OCI-LY7 (cell line): Measurements from ENCODE around the gene TIMM10. TPM values are rescaled to one million over a fixed set of nuclear protein-coding genes. Genes with fewer than 3 reads are reported as not detected.

ENCODE experiments used
- BruUV-seq: library from RNA; stranded (reverse); fragments of 400-500 nt; replicated peaks from 2 replicates; lab custom pipeline; 2021; lab: Mats Ljungman, UMichigan
- CTCF ChIA-PET: fragments of 300-600 bp; sonication (Branson Sonifier 250); formaldehyde crosslinking; loops from one replicate; lab custom pipeline; 2022; ENCODE audit warnings: antibody characterized with exemption; ENCODE audit not compliant: unreplicated experiment; lab: Charles Lee
- POLR2A ChIA-PET: fragments of 300-600 bp; sonication (Branson Sonifier 250); formaldehyde crosslinking; loops from one replicate; lab custom pipeline; 2022; ENCODE audit warnings: antibody characterized with exemption; lab: Charles Lee
- DNase-seq: peaks from one replicate; pipeline ENCODE4 v3.0.0-alpha.2; 2015; ENCODE audit warnings: low spot score
- H2AFZ ChIP-seq: fragments of 200-600 bp; sonication (generic), shearing (Covaris generic); 2 replicates; pipeline ENCODE4 v1.6.1; 2014; ENCODE audit warnings: mild to moderate bottlenecking, antibody characterized with exemption, low read length, moderate library complexity
- H3K27ac ChIP-seq: fragments of 200-600 bp; sonication (generic); 2 replicates; pipeline ENCODE4 v1.5.1; 2014; ENCODE audit warnings: mixed run types, low read depth, mild to moderate bottlenecking, moderate library complexity, low read length, inconsistent platforms; ENCODE audit not compliant: poor library complexity, severe bottlenecking
- H3K36me3 ChIP-seq: fragments of 200-600 bp; sonication (generic); 2 replicates; pipeline ENCODE4 v1.6.1; 2014; ENCODE audit warnings: mild to moderate bottlenecking, antibody characterized with exemption, low read length, moderate library complexity, mixed read lengths; ENCODE audit not compliant: insufficient read depth
- H3K4me1 ChIP-seq: fragments of 200-600 bp; sonication (generic); 2 replicates; pipeline ENCODE4 v1.5.1; 2014; ENCODE audit warnings: mild to moderate bottlenecking, low read length; ENCODE audit not compliant: insufficient read depth, poor library complexity, severe bottlenecking
- H3K4me2 ChIP-seq: fragments of 200-600 bp; sonication (generic); 2 replicates; pipeline ENCODE4 v1.6.1; 2014; ENCODE audit warnings: mild to moderate bottlenecking, low read length
- H3K4me3 ChIP-seq: fragments of 200-600 bp; sonication (generic); 2 replicates; pipeline ENCODE4 v1.5.1; 2014; ENCODE audit warnings: mild to moderate bottlenecking, low read depth, low read length; ENCODE audit not compliant: poor library complexity, severe bottlenecking
- H3K79me2 ChIP-seq: fragments of 200-600 bp; sonication (generic); 2 replicates; pipeline ENCODE4 v1.6.1; 2016; ENCODE audit warnings: low read depth, mild to moderate bottlenecking, low read length, moderate library complexity, mixed read lengths; ENCODE audit not compliant: insufficient read depth
- H3K9me2 ChIP-seq: fragments of 200-600 bp; sonication (generic); 2 replicates; pipeline ENCODE4 v1.6.1; 2016; ENCODE audit warnings: mild to moderate bottlenecking, low read length, mixed read lengths; ENCODE audit not compliant: insufficient read depth
- H3K9me3 ChIP-seq: fragments of 200-600 bp; sonication (generic); 2 replicates; pipeline ENCODE4 v1.6.1; 2014; ENCODE audit warnings: mild to moderate bottlenecking, mixed run types, low read length, mixed read lengths
- H4K20me1 ChIP-seq: fragments of 200-600 bp; sonication (generic); 2 replicates; pipeline ENCODE4 v1.6.1; 2014; ENCODE audit warnings: mild to moderate bottlenecking, antibody characterized with exemption, low read length, moderate library complexity, mixed read lengths; ENCODE audit not compliant: insufficient read depth
- EZH2phosphoT487 ChIP-seq: fragments of 200-600 bp; sonication (generic); IDR thresholded peaks from 2 replicates; pipeline ENCODE4 v1.6.1; 2018; ENCODE audit warnings: low read depth, borderline replicate concordance, mild to moderate bottlenecking, mixed run types, antibody characterized with exemption, low read length, moderate library complexity, mixed read lengths
- intact Hi-C: fragments of 100-400 bp; cut with micrococcal nuclease; formaldehyde crosslinking; loops from one replicate; pipeline ENCODE4 v1.10.0; 2022; ENCODE audit not compliant: unreplicated experiment
- total RNA-seq, 2 experiments: library from RNA; depleted of rRNA in 1 of 2; stranded (reverse); fragments of >200 nt in 1 of 2; shearing (Covaris generic) in 1 of 2; gene quantifications; 2 replicates each; pipeline ENCODE4 v1.2.3, GENCODE V29; 2014 to 2022
- TF ChIP-seq, protein P1 (sequence below): fragments of 200-600 bp; sonication (generic); conservative IDR thresholded peaks from 2 replicates; pipeline ENCODE4 v1.5.1; 2014; ENCODE audit warnings: mild to moderate bottlenecking, antibody characterized with exemption, low read length, moderate library complexity, mixed read lengths

TIMM10 gene
- total RNA-seq, 2 experiments from 2014 or later: 163 to 258 TPM

DNA sequence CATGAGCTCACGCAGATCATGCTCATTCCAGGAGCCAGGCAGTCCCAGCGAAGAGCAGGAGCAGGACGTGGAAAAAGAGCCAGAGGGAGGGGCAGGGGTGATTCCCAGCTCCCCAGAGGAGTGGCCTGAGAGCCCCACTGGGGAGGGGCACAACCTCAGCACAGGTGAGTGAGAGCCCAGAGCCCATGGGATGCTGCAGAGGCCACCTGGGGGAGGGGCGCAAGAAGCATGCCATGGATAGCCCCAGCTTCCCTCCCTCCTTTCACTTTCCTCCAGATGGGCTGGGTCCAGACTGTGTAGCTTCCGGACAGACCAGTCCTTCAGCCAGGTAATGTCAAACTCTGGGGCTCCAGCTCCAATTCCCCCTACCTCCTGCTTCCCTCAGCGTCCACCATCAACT lies 13.0 kb upstream of the TIMM10 start:
- POLR2A ChIA-PET: no interaction called here
- BruUV-seq: no TSS peak
- TF ChIP-seq, protein P1, sequence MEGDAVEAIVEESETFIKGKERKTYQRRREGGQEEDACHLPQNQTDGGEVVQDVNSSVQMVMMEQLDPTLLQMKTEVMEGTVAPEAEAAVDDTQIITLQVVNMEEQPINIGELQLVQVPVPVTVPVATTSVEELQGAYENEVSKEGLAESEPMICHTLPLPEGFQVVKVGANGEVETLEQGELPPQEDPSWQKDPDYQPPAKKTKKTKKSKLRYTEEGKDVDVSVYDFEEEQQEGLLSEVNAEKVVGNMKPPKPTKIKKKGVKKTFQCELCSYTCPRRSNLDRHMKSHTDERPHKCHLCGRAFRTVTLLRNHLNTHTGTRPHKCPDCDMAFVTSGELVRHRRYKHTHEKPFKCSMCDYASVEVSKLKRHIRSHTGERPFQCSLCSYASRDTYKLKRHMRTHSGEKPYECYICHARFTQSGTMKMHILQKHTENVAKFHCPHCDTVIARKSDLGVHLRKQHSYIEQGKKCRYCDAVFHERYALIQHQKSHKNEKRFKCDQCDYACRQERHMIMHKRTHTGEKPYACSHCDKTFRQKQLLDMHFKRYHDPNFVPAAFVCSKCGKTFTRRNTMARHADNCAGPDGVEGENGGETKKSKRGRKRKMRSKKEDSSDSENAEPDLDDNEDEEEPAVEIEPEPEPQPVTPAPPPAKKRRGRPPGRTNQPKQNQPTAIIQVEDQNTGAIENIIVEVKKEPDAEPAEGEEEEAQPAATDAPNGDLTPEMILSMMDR: no peak
- TF ChIP-seq EZH2phosphoT487: no peak
- H2AFZ ChIP-seq: no peak overlapping the region
- H3K36me3 ChIP-seq: no peaks in the 10 kb centered on the region
- no peaks in the 10 kb centered on the region for H3K79me2 ChIP-seq
- H3K4me1 ChIP-seq: peaks cover 9% of the 10 kb centered on the region
- no peaks in the 10 kb centered on the region for H4K20me1 ChIP-seq
- intact Hi-C loops: no loop called here
- no peak overlapping the region for H3K4me3 ChIP-seq
- no peaks in the 10 kb centered on the region for H3K9me2 ChIP-seq
- no peak for DNase-seq
- CTCF ChIA-PET: no interaction called here
- no peak overlapping the region for H3K27ac ChIP-seq
- H3K4me2 ChIP-seq: no peak overlapping the region
- no peaks in the 10 kb centered on the region for H3K9me3 ChIP-seq

DNA sequence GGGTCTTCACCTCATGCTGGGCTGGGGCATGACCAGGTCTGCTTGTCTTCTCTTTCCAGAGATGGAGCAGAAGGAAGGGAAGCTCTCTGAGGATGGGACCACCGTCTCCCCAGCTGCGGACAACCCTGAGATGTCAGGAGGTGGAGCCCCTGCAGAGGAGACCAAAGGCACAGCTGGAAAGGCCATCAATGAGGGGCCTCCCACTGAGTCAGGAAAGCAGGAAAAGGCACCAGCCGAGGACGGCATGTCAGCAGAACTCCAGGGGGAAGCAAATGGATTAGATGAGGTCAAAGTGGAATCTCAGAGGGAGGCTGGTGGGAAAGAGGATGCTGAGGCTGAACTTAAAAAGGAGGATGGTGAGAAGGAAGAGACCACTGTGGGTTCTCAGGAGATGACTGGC lies 12.0 kb upstream of the TIMM10 start:
- CTCF ChIA-PET: no interaction called here
- no peak overlapping the region for H3K4me3 ChIP-seq
- BruUV-seq: no TSS peak

DNA sequence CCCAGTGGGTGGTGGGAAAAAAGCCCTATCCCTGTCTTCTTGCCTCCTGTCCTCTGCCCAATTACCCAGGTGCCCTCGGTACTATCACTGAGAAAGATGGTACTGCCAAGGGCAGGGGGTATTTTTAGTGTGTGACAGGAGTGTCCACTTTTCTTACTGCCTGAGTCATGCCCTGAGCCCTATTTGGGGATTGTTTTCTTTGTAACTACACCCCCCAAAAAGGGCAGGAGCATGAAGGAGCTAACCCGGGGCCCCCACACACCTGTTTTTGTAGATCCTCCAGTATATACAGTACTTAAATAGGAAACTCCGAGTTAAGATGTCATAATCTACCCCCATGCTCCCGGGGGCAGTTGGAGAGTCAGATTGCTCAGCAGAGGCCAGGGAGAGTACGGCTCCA lies 10.6 kb upstream of the TIMM10 start:
- no peaks in the 10 kb centered on the region for H4K20me1 ChIP-seq
- intact Hi-C loops: no loop called here
- no peak overlapping the region for H3K4me2 ChIP-seq
- H3K9me2 ChIP-seq: no peaks in the 10 kb centered on the region
- no peaks in the 10 kb centered on the region for H3K4me1 ChIP-seq
- H3K9me3 ChIP-seq: no peaks in the 10 kb centered on the region
- BruUV-seq: no TSS peak
- no peak overlapping the region for H3K27ac ChIP-seq
- no peak overlapping the region for H3K4me3 ChIP-seq
- DNase-seq: no peak
- H3K36me3 ChIP-seq: no peaks in the 10 kb centered on the region
- CTCF ChIA-PET: no interaction called here
- H3K79me2 ChIP-seq: no peaks in the 10 kb centered on the region
- no peak overlapping the region for H2AFZ ChIP-seq
- POLR2A ChIA-PET: interaction anchor here (1.4 kb wide), 1 partner anchor 14 kb away, joined by 4 read pairs; no protein-coding TSS in a partner anchor
- no peak for TF ChIP-seq EZH2phosphoT487
- TF ChIP-seq, protein P1: no peak

More for the DNA sequence above, 12.0 kb upstream of the TIMM10 start:
- Histone ChIP-seq H3K27ac (no peak overlapping the region), H3K9me2 (no peaks in the 10 kb centered on the region), H3K4me1 (peaks cover 2% of the 10 kb centered on the region), H3K4me2 (no peak overlapping the region), H3K9me3 (no peaks in the 10 kb centered on the region), H4K20me1 (no peaks in the 10 kb centered on the region), H2AFZ (no peak overlapping the region), H3K36me3 (no peaks in the 10 kb centered on the region), H3K79me2 (no peaks in the 10 kb centered on the region)
- intact Hi-C loops: no loop called here
- POLR2A ChIA-PET: interaction anchor here (1.4 kb wide), 1 partner anchor 13 kb away, joined by 4 read pairs; no protein-coding TSS in a partner anchor
- TF ChIP-seq, protein P1: no peak
- no peak for TF ChIP-seq EZH2phosphoT487
- DNase-seq: no peak
